NCI-H524 (cell line): ENCODE measurements around the gene SCAMP5.

Experiments used
- DNase-seq, 2 experiments: peaks; one replicate each; lab custom pipeline; 2025; lab: John Stamatoyannopoulos, UW

SCAMP5 gene

DNA sequence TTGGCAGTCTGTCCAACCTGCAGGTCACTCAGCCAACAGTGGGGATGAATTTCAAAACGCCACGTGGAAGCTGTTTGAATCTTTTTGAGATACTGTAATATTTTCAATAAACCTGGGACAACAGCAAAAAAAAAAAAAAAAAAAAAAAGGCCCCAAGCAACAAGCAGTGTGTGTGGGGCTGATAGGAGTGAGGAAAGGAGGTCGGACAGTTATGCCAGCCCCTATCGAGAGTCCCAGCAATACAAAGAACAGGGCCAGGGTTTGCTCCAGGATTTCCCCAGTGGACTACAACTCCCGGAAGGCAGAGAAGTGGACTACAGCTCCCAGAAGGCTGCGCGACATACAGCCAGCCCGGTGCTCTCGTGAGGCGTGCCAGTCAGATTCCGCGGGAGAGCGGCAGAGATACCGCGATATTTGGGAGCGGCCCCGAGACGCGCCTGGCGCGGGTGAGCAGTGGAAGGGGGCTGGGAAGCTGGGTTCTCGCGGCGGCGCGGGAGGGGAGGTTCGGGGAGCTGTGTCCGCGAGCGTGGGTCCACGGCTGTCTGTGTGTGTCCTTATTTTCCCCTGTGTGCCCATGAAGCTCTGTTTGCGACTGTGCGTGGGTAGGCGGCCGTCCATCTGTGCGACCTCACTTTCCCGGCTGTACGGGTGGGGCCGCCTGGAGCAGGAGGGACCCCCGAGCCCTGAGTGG, 28.0 kb downstream of the SCAMP5 start, which contains the start of gene PPCDC:
PPCDC (plus strand) TSS at position 410 of the 691 bp plus-strand sequence. CDS start 4,729 bp downstream, outside the sequence.
- peak; percentile 96 to 98 for DNase-seq

- DNase-seq, result peak; percentile 7 to 28
Observed at GRCh38 chr15:75023872-75024636, 28.7 kb downstream of the SCAMP5 start.

DNA sequence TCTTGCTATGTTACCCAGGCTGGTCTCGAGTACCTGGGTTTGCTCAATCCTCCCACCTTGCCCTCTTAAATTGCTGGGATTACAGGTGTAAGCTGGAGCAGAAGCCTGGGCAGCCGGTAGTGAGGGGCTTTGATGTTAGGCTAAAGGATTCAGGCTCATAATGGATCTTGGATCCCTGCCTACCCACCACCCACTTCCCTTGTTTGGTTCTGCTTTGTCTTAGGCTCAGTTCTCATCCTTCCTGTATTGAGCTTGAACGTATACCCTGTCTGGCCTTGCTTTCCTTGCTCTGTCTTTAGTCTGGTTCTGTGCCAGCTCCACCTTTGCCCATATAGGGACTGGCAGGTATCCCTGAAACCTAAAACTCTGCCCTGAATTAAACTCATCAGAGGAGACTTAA, 29.7 kb downstream of the SCAMP5 start:
- DNase-seq, result no peak

- no peak for DNase-seq
Observed at GRCh38 chr15:75025548-75026260, 30.3 kb downstream of the SCAMP5 start.

GRCh38 chr15:75027551-75027950, 32.2 kb downstream of the SCAMP5 start:
- no peak for DNase-seq

- no peak for DNase-seq
Observed at GRCh38 chr15:75028991-75029377, 33.6 kb downstream of the SCAMP5 start.

GRCh38 chr15:75029378-75030022, 34.1 kb downstream of the SCAMP5 start:
- peak; percentile 57 to 86 for DNase-seq

- peak in 1 of 2 experiments; percentile 24 for DNase-seq
Observed at GRCh38 chr15:75030023-75030413, 34.7 kb downstream of the SCAMP5 start.

GRCh38 chr15:75030424-75030823, 35.1 kb downstream of the SCAMP5 start:
- peak in 1 of 2 experiments; percentile 22 for DNase-seq

DNA sequence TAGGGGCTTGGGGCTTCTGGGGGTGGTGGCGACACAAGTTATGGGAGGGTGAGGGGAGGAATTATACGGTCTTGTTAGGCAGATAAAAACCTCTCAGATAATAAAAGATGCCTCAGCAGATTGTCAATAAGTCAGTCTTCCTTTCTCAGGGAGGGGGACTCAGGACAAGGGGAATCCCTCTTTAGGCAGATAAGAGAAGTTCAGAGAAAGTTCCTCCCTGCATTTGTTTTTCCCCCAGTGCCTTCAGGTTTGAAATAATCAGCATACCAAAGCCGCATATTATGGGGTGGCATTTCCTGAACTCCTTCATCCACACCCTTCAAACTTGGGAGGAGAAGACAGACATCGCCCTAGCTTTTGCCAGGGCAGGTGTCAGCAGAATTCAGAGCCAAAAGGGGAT, 36.5 kb downstream of the SCAMP5 start:
- no peak for DNase-seq

- DNase-seq, result no peak
Observed at GRCh38 chr15:75032395-75032794, 37.0 kb downstream of the SCAMP5 start.

GRCh38 chr15:75033809-75034208, 38.4 kb downstream of the SCAMP5 start:
- no peak for DNase-seq

DNA sequence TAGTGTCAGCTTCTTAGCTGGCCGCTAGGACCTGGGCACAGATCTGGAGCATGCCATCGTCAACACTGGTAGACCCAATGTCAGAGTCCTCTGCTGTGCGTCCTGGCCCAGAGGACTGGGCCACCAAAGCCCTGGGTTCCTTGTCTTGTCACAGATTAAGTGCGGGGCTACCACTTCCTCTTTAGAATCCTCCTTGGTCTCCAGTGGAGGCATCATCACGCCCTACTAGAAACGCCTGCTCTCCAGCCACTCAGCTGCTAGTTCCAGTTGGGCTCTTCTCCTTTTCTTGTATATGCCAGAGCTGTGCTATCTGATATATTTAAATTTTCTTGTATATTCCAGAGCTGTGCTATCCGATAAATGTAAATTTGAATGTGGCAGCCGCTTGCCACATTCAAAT, 39.3 kb downstream of the SCAMP5 start:
- DNase-seq, result no peak

- DNase-seq, result no peak
Observed at GRCh38 chr15:75036212-75036616, 40.9 kb downstream of the SCAMP5 start.

DNA sequence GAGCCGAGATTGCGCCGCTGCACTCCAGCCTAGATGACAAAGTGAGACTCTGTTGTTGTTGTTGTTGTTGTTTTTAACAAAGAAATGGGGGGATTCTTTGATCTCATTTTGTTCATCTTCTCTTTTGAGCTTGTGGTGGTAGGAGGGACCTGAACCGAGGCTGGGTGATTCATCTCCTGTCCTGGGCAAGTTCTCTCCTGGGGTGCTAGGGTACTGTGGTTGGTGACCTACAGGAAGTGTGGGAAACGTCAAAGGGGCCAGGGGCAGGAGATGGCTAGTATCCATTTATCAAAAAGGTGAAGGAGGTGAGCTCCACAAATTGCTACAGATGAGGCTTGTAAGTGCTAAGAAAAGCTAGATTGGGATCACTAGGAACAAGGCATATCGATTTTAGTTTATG, 42.3 kb downstream of the SCAMP5 start:
- DNase-seq, result no peak

GRCh38 chr15:75038231-75038630, 42.9 kb downstream of the SCAMP5 start:
- DNase-seq, result no peak

- DNase-seq, result peak in 1 of 2 experiments; percentile 41
Observed at GRCh38 chr15:75042730-75043508, 47.6 kb downstream of the SCAMP5 start.

GRCh38 chr15:75043509-75044257, 48.3 kb downstream of the SCAMP5 start:
- DNase-seq, result peak in 1 of 2 experiments; percentile 43

GRCh38 chr15:75044258-75044878, 49.0 kb downstream of the SCAMP5 start:
- no peak for DNase-seq
